GM18873 (cell line): ENCODE data around the gene GMPR2.
"Not testable (repeated sequence)": the region's sequence is repeated elsewhere in the genome, so short reads cannot be mapped to it uniquely, and the experiment has no call there.

ENCODE experiments used
- ATAC-seq: cut with Tn5 transposase; IDR thresholded peaks from one replicate; pipeline ENCODE4 v1.9.1; 2021; ENCODE audit warnings: mild to moderate bottlenecking, moderate library complexity, moderate number of reproducible peaks; ENCODE audit not compliant: unreplicated experiment, low FRiP score

The GMPR2 gene

GRCh38 chr14:24198814-24199524 lies 33.8 kb upstream of the GMPR2 start:
- ATAC-seq: no peak

- ATAC-seq: not testable (repeated sequence)
Observed at GRCh38 chr14:24202538-24202937, 30.2 kb upstream of the GMPR2 start.

GRCh38 chr14:24203249-24203886 lies 29.4 kb upstream of the GMPR2 start:
- ATAC-seq: not testable (repeated sequence)

GRCh38 chr14:24204163-24205146 lies 28.3 kb upstream of the GMPR2 start:
- ATAC-seq: no peak

GRCh38 chr14:24206260-24207103 lies 26.2 kb upstream of the GMPR2 start:
- no peak for ATAC-seq

GRCh38 chr14:24207104-24207551 lies 25.6 kb upstream of the GMPR2 start:
- ATAC-seq: no peak

- no peak for ATAC-seq
Observed at GRCh38 chr14:24207625-24208024, 25.1 kb upstream of the GMPR2 start.

- no peak for ATAC-seq
Observed at GRCh38 chr14:24211311-24211710, 21.4 kb upstream of the GMPR2 start.

GRCh38 chr14:24212924-24213865 lies 19.5 kb upstream of the GMPR2 start, which contains the start of gene CHMP4A:
CHMP4A (minus strand) TSS chr14:24213488; CDS start chr14:24213439, 49 bp downstream.
- ATAC-seq: peak; percentile 73

GRCh38 chr14:24213866-24214662 lies 18.7 kb upstream of the GMPR2 start:
- no peak for ATAC-seq

- peak; percentile 63 for ATAC-seq
Observed at GRCh38 chr14:24215495-24216344, 17.0 kb upstream of the GMPR2 start, which contains the start of gene MDP1. MDP1 (minus strand) TSS chr14:24216066; CDS start chr14:24215955, 111 bp downstream.

GRCh38 chr14:24216345-24216699 lies 16.4 kb upstream of the GMPR2 start:
- ATAC-seq: no peak

- ATAC-seq: not testable (repeated sequence)
Observed at GRCh38 chr14:24216876-24217275, 15.9 kb upstream of the GMPR2 start.

GRCh38 chr14:24219080-24219479 lies 13.6 kb upstream of the GMPR2 start:
- ATAC-seq: no peak

GRCh38 chr14:24219521-24219920 lies 13.2 kb upstream of the GMPR2 start:
- ATAC-seq: no peak

- ATAC-seq: not testable (repeated sequence)
Observed at GRCh38 chr14:24222987-24223386, 9.7 kb upstream of the GMPR2 start.

- no peak for ATAC-seq
Observed at GRCh38 chr14:24224618-24225071, 8.1 kb upstream of the GMPR2 start.
